GM19468 (cell line): ENCODE measurements around the gene HPCAL1.
"Not testable (repeated sequence)": the region's sequence is repeated elsewhere in the genome, so short reads cannot be mapped to it uniquely, and the experiment has no call there.

Experiments used
- ATAC-seq: cut with Tn5 transposase; IDR thresholded peaks from one replicate; pipeline ENCODE4 v1.9.1; 2021; ENCODE audit warnings: mild to moderate bottlenecking, moderate library complexity, moderate number of reproducible peaks; ENCODE audit not compliant: unreplicated experiment; ENCODE audit errors: extremely low read depth

The HPCAL1 gene

DNA sequence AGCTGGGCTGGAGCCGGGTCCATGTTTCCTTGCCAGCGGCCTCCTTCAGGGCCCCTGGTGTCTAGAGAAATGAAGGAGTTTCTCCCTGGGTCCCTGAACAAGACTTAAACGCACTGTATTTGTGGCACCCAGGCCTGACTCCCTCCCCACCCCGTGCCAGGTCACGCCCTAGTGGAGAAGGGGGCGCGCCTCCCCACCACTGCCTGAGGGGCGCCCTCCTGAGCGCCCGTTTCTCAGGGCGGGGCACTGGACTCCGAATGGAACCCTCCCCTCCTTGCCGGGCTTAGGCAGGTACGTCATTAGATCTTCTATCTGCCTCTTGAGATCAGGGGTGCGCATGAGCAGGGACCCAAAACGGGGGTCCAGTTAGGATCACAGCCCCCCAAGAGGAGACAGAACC is 129.1 kb downstream of the HPCAL1 start:
- no peak for ATAC-seq

DNA sequence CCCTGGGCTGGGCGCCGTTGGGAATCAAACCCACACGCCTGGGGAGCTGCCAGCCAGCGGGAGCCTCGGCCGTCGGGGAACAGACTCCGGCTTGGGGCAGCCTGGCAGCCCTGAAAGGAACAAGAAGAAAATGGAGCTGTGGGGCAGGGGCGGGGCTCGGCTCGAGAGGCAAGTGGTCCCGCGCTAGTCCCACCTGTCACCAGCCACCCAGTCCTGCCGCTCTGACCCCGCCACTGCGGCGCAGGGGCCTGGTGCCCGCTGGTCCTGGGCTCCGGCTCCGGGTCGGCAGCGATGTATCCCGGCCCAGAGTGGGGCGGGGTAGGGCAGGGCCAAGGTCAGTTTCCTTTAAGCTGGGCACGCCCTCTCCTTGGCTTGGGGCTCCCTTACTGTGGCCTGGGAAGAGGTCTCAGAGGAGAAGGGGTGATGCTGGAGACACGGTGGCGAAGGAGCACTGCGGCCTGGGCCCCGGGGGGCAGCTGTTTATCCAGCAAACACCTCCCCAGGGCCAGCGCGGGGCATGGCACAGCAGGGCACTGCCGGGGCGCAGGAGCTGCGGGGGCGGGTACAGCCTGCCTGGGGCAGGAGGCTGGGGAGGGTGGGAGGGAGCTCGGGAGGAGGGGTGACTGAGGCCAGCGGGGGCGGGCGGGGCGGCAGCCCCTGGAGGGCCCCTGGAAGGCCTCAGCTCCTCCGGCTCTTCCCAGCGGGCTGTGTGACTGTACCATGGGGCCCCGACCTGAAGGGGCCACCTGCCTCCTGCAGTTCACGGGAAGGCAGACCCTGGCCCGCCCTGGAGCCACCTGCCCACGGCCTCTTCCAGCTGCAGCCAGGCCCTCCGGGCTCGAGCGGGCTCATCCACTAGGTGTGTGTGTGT is 129.8 kb downstream of the HPCAL1 start:
- ATAC-seq: no peak

DNA sequence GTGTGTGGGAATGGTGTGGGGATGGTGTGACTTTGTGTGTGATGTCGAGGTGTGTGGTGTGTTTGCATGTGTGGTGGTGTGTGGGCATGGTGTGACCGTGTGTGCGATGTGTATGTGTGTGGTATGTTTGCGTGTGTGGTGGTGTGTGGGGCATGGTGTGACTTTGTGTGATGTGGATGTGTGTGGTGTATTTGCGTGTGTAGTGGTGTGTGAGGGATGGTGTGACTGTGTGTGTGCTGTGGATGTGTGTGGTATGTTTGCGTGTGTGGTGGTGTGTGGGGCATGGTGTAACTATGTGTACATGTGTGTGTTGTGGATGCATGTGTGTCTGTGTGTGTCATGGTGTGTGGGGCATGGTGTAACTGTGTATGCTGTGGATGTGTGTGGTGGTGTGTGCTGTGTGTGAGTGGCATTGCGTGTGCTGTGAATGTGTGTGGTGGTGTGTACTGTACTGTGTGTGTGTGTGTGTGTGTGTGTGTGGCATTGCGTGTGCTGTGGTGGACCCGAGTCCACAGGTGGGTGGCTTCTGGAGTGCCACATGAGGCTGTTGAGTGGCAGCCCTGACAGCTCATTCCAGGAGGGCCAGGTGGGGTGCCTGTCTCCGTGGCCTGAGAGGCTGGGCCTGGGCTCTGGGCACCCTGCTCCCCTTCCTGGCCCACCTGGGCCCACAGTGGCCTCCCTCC is 130.7 kb downstream of the HPCAL1 start:
- ATAC-seq: no peak

DNA sequence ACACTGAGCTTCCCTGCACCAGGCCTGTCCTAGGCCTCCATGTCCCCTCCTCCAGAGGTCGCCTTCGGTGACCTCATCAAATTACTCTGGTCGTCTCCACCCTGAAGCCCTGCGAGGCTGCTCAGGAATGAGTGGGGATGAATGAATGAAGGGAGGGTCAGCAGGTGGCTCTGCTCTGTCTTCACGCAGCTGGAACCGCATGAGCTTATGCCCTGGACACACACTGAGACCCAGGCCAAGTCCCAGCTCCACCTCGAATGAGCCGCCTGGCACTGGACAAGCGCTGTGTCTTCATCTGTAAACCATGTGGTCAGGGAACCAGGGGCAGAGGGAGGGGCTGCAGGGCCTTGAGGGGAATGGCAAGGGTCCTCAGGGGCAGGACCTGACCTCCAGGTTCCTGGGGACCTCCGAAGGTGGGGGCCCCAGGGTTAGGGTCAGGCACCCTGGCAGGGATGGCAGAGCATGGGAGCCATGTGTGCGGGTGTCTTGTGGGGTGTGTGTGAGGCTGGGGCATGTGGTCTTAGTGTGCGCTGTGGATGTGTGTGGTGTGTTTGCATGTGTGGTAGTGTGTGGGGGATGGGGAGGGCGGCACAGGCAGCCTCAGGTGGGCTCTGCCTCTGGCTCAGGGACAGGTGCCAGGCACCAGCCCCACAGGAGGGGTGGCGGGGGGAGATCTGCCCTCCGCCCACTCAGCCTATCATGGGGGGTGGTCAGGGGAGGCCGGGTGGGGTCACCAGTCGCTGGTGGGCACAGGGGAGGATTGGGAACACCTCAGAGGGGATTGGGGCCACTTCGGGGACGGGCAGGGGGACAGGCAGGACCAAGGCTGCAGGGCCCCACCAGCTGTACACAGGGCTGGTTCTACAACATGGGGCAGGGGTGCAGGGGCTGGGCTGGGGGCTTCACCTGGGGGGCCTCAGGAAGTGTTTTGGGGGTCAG is 131.5 kb downstream of the HPCAL1 start:
- ATAC-seq: no peak

DNA sequence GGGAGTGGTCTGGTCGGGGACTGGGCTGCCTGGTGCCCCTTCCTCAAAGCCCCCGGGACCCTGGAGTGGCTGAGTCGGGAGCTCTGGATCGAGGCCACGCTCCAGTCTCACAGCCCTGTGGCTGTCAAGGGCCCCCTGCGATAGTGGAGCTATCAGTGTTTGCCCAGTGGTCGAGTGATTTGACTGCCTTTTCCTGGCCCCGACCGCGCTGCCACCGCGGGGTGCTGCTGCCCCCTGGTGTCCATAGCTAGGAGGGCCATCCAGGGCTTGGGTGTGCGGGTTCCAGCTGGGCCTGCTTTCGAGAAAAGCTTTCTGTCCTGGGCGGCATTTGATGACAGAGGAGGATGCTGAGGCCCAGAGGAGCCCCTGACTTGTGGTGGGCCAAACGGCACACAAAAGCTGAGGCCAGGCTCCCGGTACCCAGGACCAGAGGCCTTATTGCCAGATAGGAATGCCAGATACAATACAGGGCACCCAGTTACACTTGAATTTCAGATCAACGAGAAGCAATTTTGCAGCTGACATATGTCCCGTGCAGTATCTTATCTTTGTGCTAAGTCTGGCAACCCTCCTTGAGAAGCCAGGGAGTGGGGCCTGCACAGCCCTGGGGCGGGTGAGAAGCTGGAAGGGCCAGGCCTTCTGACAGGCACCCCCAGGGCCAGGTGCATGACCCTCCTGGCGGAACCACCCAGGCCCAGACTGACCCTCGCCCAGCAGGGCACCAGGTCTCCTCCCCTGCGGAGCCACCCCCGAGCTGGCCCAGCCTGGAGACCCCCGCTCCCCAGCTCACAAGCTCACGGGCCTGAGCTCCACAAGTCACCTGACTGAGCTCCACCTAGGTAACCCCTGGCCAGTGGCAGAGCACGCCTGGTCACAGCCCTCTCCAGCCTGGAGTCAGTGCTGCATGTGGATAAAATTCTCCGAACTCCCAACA is 132.4 kb downstream of the HPCAL1 start:
- peak; percentile 29 for ATAC-seq

DNA sequence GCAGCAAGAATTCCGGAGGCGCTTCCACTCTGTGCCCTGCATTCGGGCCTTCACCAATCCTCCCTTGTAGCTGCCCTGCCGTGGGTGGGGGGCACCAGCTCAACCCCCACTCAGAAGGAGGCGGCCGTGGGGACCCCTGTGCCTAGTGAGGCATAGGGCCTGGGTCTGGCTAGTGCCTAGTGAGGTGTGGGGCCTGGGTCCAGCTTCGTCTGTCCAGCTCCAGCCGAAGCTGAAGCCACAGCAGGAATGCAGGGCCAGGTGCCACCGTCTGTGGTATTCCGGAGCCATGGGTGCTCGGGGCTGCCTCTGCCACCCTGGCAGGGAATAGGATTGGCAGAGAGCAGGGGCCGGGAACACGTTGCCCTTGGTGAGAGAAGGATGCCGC is 133.1 kb downstream of the HPCAL1 start:
- ATAC-seq: no peak

DNA sequence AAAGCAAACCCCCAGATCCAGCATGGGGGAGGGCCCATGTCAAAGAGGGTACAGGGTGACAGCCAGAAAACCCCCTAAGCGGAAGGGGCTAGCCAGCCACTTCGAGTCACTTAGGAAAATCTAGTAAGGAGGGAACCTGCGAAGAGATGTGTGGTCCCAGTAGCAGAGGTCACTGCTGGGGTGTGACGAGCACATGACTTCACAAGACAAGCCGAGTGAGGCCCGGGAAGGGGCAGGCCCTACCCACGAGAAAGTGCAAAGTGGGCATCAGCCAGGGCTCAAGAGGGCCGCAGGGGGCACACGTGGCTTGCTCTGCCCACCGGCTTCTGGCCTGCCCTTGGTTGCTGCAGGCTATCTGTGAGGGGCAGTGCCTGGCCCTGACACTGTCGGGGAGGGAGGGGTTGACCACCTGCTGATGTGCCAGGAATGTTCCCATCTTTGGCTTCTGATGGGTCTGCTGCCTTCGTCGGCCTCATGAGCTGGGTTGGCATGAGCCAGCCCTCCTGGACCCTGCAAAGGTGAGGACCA is 133.9 kb downstream of the HPCAL1 start:
- no peak for ATAC-seq

DNA sequence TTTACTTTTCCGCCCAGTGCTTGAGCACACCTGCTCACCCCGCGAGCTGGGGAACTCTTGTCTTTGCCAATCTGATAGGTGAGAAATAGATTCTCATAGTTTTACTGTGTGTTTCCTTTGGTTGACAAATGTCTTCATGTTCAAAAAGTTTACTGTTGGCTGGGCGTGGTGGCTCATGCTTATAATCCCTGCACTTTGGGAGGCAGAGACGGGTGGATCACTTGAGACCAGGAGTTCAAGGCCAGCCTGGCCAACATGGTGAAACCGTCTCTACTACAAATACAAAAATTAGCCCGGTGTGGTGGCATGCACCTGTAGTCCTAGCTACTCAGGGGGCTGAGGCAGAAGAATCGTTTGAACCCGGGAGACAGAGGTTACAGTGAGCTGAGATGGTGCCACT is 135.1 kb downstream of the HPCAL1 start:
- no peak for ATAC-seq

DNA sequence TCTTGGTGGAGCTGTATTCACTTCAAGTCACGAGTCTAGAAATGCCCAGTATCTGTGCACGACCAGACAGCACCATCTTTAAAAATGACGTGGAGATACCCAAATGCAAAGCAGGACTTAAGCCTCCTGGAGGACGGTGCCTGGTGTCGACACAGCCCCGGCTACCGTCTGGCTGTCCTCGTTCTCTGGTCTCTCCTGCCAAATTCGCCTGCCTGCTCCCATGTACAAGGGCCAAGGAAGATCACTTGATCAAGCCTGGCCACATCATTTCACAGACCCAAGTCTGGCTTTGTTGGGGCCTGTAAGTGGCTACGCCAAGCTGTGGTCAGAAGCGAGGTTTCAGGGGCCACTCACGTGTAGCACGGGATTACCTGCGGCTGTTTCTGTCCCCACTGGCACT is 136.0 kb downstream of the HPCAL1 start:
- ATAC-seq: no peak

DNA sequence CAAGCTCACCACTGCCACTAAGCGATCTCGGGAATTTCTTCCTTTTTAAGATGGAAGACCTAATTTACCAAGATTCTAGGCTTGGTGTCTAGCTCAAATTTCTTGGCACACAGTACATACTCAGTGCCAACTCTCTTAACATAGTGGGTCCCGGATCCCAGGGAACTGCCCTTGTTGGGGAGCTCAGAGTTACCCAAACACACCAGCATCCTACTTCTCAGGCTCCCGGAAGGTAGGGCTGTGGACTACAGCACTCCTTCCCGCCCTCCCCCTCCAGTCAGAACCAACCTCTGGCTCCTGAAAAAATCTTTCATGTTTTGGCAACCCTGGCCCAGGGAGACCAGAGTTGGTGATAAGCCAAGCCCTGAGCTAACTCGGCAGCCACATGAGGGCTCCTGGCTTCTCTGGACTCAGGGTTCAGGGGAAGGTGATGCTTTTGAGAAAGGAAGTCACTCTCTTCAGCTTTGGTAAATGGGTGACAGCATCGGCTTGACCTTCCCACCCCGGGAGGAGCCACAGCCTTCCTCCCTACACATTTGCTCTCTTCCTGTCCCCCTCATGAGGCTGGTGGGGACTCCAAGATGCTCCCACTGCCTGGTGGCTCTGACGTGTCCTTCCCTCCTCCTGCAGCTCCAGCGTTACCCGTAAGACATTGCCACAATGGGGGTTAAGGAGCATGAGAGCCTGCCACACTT is 136.6 kb downstream of the HPCAL1 start:
- ATAC-seq: no peak

DNA sequence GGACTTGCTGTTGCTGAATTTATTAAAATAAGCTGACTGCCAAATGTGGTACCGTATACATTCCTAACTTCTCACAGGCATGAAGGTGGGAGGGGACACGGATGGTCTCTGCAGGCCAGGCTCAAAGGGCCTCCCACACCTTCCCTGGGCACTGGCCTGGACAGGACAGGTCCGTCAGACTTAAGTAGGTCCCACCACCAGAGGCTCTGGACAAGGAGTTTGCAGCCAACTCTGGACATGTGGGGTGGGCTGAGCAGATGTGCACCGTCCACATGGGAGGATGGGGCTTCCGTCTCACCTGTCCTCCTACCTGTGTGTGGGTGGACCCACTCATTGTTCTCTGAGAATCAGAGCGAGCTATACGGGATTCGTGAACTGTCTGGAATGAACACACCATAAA is 137.3 kb downstream of the HPCAL1 start:
- ATAC-seq: no peak

DNA sequence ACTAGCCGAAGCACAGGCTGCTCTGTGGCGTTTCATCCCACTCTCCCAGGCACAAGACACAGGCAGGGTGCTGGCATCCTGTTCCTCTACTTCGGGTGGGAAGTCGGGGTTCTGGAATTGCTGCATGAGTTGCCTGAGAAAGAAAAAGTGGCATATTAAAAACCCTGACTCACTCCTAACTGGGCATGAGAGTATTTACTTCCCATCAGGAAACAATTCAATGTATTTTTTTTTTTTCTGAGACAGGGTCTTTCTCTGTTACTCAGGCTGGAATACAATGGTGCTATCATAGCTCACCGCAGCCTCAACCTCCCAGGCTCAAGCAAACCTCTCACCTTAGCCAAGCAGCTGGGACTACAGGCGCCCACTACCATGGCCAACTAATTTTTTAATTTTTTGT is 138.0 kb downstream of the HPCAL1 start:
- no peak for ATAC-seq

DNA sequence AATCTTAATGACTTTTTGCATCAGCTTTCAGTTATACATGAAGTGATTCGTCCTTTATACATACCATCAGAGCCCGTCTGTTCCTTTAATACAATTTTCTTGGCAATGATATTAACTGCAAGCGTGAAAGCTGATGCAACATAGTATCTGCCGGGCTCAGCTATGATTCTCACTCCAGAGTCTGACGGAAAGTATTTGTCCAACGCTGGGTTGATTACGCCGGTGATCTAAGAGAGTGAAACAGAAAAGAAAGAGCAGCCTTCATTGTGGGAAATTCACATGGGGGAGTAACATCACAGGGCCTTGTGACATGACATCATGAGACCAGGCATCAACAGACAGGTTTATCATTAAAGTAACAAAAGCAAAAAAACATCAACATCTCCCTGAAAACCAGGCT is 139.2 kb downstream of the HPCAL1 start:
- ATAC-seq: no peak

DNA sequence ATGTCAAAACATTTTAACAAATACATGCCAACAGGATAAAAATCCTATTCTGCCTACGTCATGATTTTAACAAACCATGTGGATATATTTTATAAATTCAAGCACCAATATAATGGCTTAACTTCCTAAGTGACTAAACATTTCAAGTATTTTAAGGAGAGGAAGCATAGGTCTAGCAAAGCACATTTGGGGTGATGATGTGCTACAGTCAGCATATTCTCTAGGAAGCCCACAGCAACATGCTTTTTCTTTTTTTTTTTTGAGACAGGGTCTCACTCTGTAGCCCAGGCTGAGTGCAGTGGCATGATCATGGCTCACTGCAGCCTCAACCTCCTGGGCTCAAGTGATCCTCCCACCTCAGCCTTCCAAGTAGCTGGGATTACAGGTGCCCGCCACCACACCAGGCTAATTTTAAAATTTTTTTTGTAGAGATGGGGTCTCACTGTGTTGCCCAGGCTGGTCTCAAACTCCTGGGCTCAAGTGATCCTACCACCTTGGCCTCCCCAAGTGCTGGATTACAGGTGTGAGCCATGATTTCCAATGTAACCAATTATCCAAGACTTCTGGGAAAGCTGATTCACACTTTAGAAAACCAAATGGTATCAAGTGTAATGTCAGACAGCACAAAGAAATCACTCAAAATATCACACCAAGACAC is 139.9 kb downstream of the HPCAL1 start:
- not testable (repeated sequence) for ATAC-seq

DNA sequence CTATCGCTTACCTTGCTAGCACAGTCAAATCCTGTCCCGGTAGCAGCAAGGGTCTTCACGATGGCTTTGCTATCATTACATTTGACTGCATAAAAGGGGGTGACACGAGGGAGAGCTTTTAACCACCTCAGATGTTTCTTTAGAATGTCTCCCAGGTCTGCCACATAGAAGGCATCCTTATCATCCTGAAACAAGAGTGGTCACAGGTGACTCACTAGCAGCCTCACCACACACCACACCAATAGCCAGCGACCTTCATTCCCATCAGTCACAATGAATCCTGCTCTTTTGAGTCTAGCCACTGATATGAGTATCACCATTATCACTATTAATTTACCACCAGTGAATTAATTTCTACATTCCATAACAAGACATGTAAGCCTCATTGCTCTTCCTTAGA is 141.8 kb downstream of the HPCAL1 start:
- ATAC-seq: no peak

DNA sequence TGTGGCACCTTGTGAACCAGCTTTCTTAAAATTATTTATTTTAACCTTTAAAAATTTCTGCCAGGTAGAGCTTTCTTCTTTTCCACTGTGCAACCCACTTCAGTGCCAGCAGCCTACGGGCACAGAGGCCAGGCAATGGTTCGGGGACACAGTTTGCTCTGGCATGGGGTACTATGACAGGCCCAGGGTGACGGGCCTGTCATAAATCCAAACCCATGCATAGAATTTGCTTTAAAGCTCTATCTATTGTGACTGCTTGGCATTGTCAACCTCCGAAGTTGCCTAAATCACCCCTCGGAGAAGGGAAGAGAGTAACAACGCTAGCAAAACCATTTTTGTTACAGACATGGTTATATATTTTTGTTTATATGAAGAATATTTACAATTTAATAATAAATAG is 143.9 kb downstream of the HPCAL1 start:
- ATAC-seq: no peak

DNA sequence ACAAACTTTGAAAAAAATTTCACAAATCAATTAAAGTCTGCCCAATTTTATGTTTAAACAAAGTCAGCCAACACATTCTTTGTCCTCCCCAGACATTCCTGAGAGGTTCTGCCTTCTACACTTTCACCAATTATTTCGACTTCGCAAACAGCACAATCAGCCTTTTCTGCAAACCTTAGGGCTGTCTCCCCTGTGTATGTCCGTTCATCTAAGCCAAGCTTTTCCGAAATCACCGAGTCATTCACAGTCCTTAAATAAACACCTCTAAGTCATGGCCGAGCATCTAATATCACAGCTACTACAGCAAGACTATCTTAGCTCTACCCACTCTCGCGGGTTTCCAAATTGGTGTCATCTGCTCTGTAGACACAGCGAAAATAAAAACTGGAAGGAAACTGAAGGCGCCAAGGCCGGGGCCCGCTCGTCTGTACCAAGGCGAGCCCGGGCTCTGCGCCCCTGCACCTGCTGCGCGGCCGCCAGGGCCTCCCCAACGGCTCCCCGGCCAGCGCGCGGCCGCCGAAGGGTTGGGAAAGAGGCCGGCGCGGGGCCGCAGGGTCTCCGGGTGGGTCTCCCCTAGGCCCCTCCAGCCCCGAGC is 144.7 kb downstream of the HPCAL1 start:
- ATAC-seq: peak; percentile 5
